Measurements from ENCODE around the gene HIPK3.
"Not testable (repeated sequence)": the region's sequence is repeated elsewhere in the genome, so short reads cannot be mapped to it uniquely, and the experiment has no call there.

The HIPK3 gene

GRCh38 chr11:33303541-33303940, 46.4 kb downstream of the HIPK3 start:
- no peak for DNase-seq (ENCODE audit: low spot score)

GRCh38 chr11:33306821-33307220, 49.6 kb downstream of the HIPK3 start:
- DNase-seq (ENCODE audit: low spot score) = not testable (repeated sequence)

GRCh38 chr11:33307984-33308383, 50.8 kb downstream of the HIPK3 start:
- DNase-seq (ENCODE audit: low spot score) = peak; percentile 58

- DNase-seq (ENCODE audit: low spot score) = no peak
Observed at GRCh38 chr11:33309118-33309517, 51.9 kb downstream of the HIPK3 start.

GRCh38 chr11:33310720-33311500, 53.7 kb downstream of the HIPK3 start:
- DNase-seq (ENCODE audit: low spot score) = no peak

GRCh38 chr11:33311680-33312079, 54.5 kb downstream of the HIPK3 start:
- no peak for DNase-seq (ENCODE audit: low spot score)

GRCh38 chr11:33315822-33316221, 58.6 kb downstream of the HIPK3 start:
- DNase-seq (ENCODE audit: low spot score) = no peak

GRCh38 chr11:33317662-33318061, 60.5 kb downstream of the HIPK3 start:
- DNase-seq (ENCODE audit: low spot score) = no peak

GRCh38 chr11:33320016-33320813, 63.0 kb downstream of the HIPK3 start:
- no peak for DNase-seq (ENCODE audit: low spot score)

GRCh38 chr11:33320814-33321330, 63.7 kb downstream of the HIPK3 start:
- DNase-seq (ENCODE audit: low spot score) = no peak

- DNase-seq (ENCODE audit: low spot score) = no peak
Observed at GRCh38 chr11:33321422-33321821, 64.2 kb downstream of the HIPK3 start.

- no peak for DNase-seq (ENCODE audit: low spot score)
Observed at GRCh38 chr11:33323421-33323820, 66.2 kb downstream of the HIPK3 start.

- no peak for DNase-seq (ENCODE audit: low spot score)
Observed at GRCh38 chr11:33324302-33324985, 67.3 kb downstream of the HIPK3 start.

GRCh38 chr11:33325451-33325850, 68.3 kb downstream of the HIPK3 start:
- no peak for DNase-seq (ENCODE audit: low spot score)

GRCh38 chr11:33329705-33330329, 72.6 kb downstream of the HIPK3 start:
- peak; percentile 81 for DNase-seq (ENCODE audit: low spot score)

- no peak for DNase-seq (ENCODE audit: low spot score)
Observed at GRCh38 chr11:33333816-33334215, 76.6 kb downstream of the HIPK3 start.

GRCh38 chr11:33334627-33335026, 77.4 kb downstream of the HIPK3 start:
- DNase-seq (ENCODE audit: low spot score) = no peak

- DNase-seq (ENCODE audit: low spot score) = no peak
Observed at GRCh38 chr11:33339247-33339646, 82.1 kb downstream of the HIPK3 start.

GRCh38 chr11:33344611-33345010, 87.4 kb downstream of the HIPK3 start:
- peak; percentile 17 for DNase-seq (ENCODE audit: low spot score)

GRCh38 chr11:33347490-33348125, 90.4 kb downstream of the HIPK3 start:
- DNase-seq (ENCODE audit: low spot score) = no peak

GRCh38 chr11:33350287-33350686, 93.1 kb downstream of the HIPK3 start:
- DNase-seq (ENCODE audit: low spot score) = no peak

Measured in pons (tissue), 1 donor.